PC-9 (cell line): Measurements from ENCODE around the gene ZNF322.

Experiments
- EZH2 ChIP-seq: fragments of 200-600 bp; sonication (generic); IDR thresholded peaks from 2 replicates; pipeline ENCODE4 v1.8.0; 2017; ENCODE audit warnings: antibody characterized with exemption, low read depth
- TF ChIP-seq, protein P1 (sequence below): fragments of 200-600 bp; sonication (generic); conservative IDR thresholded peaks from 2 replicates; pipeline ENCODE4 v1.6.1; 2017; ENCODE audit warnings: mixed run types, antibody characterized with exemption, mild to moderate bottlenecking, moderate library complexity

DNA sequence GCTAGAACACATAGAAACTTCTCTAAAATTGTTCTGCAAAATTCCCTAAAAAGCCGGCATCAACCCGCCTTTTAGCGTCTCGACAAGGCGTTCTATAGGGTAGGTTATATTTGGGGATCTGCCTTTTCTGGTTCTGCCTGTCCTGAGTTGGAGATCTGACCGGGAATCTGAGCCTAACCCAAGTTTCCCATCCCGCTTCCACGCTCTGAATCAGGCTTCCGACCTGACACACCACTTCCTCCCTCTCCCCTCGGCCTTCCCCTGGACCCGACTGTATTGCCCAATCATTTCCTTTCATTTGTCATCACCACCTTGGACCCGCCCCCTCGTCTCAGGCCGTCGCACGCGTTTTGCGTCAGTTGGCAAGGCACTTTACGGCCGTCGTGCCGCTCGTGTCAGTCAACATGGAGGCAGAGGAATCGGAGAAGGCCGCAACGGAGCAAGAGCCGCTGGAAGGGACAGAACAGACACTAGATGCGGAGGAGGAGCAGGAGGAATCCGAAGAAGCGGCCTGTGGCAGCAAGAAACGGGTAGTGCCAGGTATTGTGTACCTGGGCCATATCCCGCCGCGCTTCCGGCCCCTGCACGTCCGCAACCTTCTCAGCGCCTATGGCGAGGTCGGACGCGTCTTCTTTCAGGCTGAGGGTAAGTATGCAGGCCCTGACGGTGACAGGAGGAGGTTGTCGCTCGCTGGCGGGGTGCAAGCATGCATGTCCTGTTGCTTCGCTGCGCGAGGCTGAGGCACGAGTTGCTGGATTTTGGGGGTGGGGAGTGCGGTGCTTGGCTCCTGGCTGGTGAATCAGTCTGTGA, 62.8 kb downstream of the ZNF322 start, which contains the start of gene ABT1:
- TF ChIP-seq, protein P1, sequence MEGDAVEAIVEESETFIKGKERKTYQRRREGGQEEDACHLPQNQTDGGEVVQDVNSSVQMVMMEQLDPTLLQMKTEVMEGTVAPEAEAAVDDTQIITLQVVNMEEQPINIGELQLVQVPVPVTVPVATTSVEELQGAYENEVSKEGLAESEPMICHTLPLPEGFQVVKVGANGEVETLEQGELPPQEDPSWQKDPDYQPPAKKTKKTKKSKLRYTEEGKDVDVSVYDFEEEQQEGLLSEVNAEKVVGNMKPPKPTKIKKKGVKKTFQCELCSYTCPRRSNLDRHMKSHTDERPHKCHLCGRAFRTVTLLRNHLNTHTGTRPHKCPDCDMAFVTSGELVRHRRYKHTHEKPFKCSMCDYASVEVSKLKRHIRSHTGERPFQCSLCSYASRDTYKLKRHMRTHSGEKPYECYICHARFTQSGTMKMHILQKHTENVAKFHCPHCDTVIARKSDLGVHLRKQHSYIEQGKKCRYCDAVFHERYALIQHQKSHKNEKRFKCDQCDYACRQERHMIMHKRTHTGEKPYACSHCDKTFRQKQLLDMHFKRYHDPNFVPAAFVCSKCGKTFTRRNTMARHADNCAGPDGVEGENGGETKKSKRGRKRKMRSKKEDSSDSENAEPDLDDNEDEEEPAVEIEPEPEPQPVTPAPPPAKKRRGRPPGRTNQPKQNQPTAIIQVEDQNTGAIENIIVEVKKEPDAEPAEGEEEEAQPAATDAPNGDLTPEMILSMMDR = no peak
- no peak for TF ChIP-seq EZH2
